Measurements from ENCODE around the gene PTGES2.
A peak's percentile ranks its signal among the peaks of the same experiment; 100 is the strongest.
"Not testable (repeated sequence)": the region's sequence is repeated elsewhere in the genome, so short reads cannot be mapped to it uniquely, and the experiment has no call there.

PTGES2 gene

DNA sequence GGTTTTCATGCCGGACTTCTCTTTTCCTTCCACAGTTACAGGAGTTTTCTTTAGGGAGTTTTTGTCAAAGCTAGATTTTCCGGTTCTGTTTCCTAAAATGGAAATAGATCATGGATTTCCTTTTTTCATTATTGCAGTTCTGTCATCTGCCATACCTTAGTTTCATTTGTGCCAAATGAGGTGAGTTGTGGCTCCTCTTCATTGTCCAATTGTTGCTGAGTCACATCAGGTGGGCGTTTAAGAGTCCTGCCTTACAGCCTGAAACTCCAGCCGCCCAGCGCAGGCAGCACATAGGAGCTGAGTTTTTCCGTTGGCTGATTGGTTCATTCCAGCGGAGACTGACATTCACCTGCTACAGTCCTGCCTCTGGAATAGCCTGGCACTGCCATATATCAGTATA is 45.4 kb downstream of the PTGES2 start:
- H3K9me3 ChIP-seq (ENCODE audit: control insufficient read depth, low read length), result no peaks in the 10 kb centered on the region
- peaks cover 9% of the 10 kb centered on the region for H3K4me1 ChIP-seq (ENCODE audit: control insufficient read depth, insufficient read depth, low read length)
- H3K27ac ChIP-seq (ENCODE audit: insufficient read depth, low read depth, low read length, poor library complexity, severe bottlenecking), result no peak overlapping the region
- H3K4me3 ChIP-seq (ENCODE audit: insufficient read depth, low read depth, low read length), result no peak overlapping the region
- no peaks in the 10 kb centered on the region for H3K36me3 ChIP-seq (ENCODE audit: control insufficient read depth, insufficient read depth, low read length)
- H3K27me3 ChIP-seq (ENCODE audit: control insufficient read depth, insufficient read depth, low read length, poor library complexity, severe bottlenecking), result no peaks in the 10 kb centered on the region
- 83 to 84% methylated on average over 7 of the region's 7 CpGs for WGBS, 2 experiments

DNA sequence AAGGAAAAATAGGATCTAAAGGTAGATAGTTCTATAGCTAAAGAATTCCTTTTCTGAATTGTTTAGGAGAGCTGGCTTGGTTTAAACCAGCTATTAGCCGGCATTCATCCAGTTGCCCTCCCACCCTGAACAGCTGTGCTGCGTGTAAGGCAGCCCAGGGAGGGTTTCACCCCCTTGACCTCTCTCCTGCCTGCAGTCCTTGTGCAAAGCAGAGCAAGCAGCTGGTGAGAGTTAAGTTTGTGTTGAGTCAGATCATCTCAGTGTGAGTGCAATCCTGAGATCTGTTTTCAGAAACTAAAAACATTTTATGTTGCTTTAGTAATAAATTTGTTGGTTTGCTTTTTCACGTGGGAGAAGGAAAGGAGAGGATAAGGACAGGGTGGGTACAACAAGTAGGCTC is 46.5 kb downstream of the PTGES2 start:
- no peaks in the 10 kb centered on the region for H3K27me3 ChIP-seq (ENCODE audit: control insufficient read depth, insufficient read depth, low read length, poor library complexity, severe bottlenecking)
- peak overlapping the region; percentile 20 for H3K27ac ChIP-seq (ENCODE audit: insufficient read depth, low read depth, low read length, poor library complexity, severe bottlenecking)
- no peak overlapping the region for H3K4me3 ChIP-seq (ENCODE audit: insufficient read depth, low read depth, low read length)
- WGBS, 2 experiments, result 39 to 41% methylated on average over 3 of the region's 3 CpGs
- H3K4me1 ChIP-seq (ENCODE audit: control insufficient read depth, insufficient read depth, low read length), result peaks cover 9% of the 10 kb centered on the region
- no peaks in the 10 kb centered on the region for H3K36me3 ChIP-seq (ENCODE audit: control insufficient read depth, insufficient read depth, low read length)
- H3K9me3 ChIP-seq (ENCODE audit: control insufficient read depth, low read length), result no peaks in the 10 kb centered on the region

DNA sequence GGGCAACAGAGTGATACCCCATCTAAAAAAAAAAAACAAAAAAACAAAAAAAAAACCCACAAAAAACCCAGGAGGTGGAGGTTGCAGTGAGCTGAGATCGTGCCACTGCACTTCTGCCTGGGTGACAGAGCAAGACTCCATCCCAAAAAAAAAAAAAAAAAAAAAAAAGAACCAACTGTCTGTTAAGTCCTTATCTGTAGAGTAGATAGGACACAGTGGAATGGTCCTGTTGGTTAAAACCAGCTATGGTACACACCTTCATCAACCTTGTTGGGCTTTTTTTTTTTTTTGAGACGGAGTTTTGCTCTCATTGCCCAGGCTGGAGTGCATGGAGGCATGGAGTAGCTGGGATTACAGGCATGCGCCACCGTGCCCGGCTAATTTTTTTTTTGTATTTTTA is 47.3 kb downstream of the PTGES2 start:
- 90 to 98% methylated on average over 3 to 5 of the region's 5 CpGs for WGBS, 2 experiments
- H3K4me1 ChIP-seq (ENCODE audit: control insufficient read depth, insufficient read depth, low read length), result peaks cover 9% of the 10 kb centered on the region
- H3K36me3 ChIP-seq (ENCODE audit: control insufficient read depth, insufficient read depth, low read length), result no peaks in the 10 kb centered on the region
- H3K27ac ChIP-seq (ENCODE audit: insufficient read depth, low read depth, low read length, poor library complexity, severe bottlenecking), result no peak overlapping the region
- no peak overlapping the region for H3K4me3 ChIP-seq (ENCODE audit: insufficient read depth, low read depth, low read length)
- H3K27me3 ChIP-seq (ENCODE audit: control insufficient read depth, insufficient read depth, low read length, poor library complexity, severe bottlenecking), result no peaks in the 10 kb centered on the region
- H3K9me3 ChIP-seq (ENCODE audit: control insufficient read depth, low read length), result no peaks in the 10 kb centered on the region

DNA sequence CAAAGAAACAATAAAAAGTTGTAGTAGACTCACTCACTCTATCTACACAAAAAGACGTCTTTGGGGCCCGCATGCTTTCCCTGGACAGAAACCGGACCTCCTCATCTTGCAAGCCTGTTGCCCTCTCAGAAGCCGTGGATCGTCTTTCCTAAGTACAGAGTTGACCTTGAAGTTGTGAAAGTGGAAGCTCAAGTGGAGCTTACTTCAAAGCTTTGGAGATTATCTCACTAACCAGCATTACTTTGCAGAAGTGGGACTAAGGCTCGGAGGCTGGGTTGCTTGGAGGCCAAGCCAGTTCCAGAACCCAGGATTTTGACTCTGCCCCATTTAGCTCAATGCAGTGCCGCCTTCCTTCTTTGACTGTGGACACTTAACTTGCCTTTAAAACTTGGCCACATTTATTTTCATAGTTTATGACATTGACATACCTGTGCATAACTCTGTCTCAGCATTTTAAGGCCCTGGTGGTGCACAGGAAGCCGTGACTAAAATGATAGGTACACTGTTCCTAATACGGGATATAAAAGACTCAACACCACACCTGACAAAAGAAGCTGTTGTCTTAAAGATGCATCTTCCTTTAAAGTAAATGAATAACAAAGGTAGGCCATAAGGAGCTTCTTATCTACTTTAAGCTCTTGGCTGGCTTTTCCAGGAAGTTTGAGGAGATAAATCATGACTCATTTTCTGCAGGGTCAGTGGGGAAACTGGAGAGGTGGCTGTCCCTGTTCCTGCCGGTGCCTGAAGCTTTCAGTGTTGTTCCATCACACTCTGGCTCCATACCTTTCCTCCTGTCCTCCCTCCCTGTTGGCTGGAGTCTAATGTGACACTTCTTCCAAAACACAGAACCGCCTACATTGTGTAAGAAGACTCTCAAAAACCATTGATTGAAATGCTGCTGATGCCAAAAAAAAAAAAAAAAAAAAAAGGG is 48.8 kb downstream of the PTGES2 start:
- no peaks in the 10 kb centered on the region for H3K27me3 ChIP-seq (ENCODE audit: control insufficient read depth, insufficient read depth, low read length, poor library complexity, severe bottlenecking)
- peaks cover 9% of the 10 kb centered on the region for H3K4me1 ChIP-seq (ENCODE audit: control insufficient read depth, insufficient read depth, low read length)
- WGBS, 2 experiments, result 91 to 95% methylated on average over 11 of the region's 11 CpGs
- no peaks in the 10 kb centered on the region for H3K36me3 ChIP-seq (ENCODE audit: control insufficient read depth, insufficient read depth, low read length)
- no peaks in the 10 kb centered on the region for H3K9me3 ChIP-seq (ENCODE audit: control insufficient read depth, low read length)
- no peak overlapping the region for H3K27ac ChIP-seq (ENCODE audit: insufficient read depth, low read depth, low read length, poor library complexity, severe bottlenecking)
- no peak overlapping the region for H3K4me3 ChIP-seq (ENCODE audit: insufficient read depth, low read depth, low read length)

DNA sequence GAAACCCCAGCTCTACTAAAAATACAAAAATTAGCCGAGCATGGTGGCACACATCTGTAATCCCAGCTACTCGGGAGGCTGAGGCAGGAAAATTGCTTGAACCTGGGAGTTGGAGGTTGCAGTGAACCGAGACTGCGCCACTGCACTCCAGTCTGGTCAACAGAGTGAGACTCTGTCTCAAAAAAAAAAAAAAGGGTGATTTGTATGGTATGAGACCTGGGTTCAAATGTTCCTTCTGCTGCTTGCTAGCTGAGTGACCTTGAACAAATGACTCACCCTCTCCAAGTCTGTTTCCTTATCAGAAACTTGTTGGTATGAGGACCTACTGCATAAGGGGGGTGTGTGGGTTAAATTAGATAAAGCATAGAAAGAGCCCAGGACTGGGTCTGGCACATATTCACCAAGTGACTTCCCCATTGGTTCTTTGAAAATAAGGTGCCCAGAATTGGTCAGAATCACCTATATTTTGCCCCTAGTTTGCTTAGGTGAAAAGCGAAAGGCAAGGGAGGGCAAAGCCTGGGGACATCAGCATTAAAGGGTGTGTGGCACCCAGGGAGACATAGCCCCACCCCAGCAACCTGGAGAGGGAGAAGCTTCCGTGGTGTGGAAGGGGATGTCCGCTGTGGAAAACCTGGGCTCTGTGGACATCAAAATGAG is 49.6 kb downstream of the PTGES2 start:
- H3K4me3 ChIP-seq (ENCODE audit: insufficient read depth, low read depth, low read length), result no peak overlapping the region
- H3K27me3 ChIP-seq (ENCODE audit: control insufficient read depth, insufficient read depth, low read length, poor library complexity, severe bottlenecking), result no peaks in the 10 kb centered on the region
- no peaks in the 10 kb centered on the region for H3K36me3 ChIP-seq (ENCODE audit: control insufficient read depth, insufficient read depth, low read length)
- H3K27ac ChIP-seq (ENCODE audit: insufficient read depth, low read depth, low read length, poor library complexity, severe bottlenecking), result no peak overlapping the region
- H3K9me3 ChIP-seq (ENCODE audit: control insufficient read depth, low read length), result no peaks in the 10 kb centered on the region
- peaks cover 9% of the 10 kb centered on the region for H3K4me1 ChIP-seq (ENCODE audit: control insufficient read depth, insufficient read depth, low read length)
- 92 to 96% methylated on average over 7 of the region's 7 CpGs for WGBS, 2 experiments

DNA sequence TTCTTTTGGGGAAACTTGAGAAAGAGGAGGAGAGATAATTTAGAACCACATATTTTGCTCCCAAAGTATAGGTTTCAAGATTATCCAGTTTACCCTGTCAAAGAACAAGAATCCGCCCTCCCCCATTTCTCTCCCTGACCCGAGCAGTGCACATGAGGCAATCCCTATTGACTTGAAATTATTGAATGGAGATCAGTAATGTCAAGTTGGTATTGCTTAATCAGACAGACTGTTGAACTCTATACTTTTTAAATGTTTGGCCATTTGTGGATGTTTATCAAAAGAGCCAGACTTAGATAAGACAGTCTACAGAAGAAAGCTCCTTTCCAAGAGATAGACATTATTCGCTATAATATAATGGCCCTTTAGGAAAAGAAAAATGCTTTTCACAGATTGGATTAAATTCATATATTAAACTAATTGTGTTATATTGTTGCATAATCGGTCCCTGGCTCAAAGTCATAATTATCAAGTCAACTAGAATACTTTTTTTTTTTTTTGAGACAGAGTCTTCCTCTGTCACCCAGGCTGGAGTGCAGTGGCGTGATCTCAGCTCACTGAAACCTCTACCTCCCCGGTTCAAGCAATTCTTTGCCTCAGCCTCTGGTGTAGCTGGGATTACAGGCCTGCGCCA is 54.2 kb downstream of the PTGES2 start:
- peaks cover 10% of the 10 kb centered on the region for H3K4me1 ChIP-seq (ENCODE audit: control insufficient read depth, insufficient read depth, low read length)
- H3K27ac ChIP-seq (ENCODE audit: insufficient read depth, low read depth, low read length, poor library complexity, severe bottlenecking), result no peak overlapping the region
- 89 to 93% methylated on average over 7 of the region's 7 CpGs for WGBS, 2 experiments
- no peaks in the 10 kb centered on the region for H3K27me3 ChIP-seq (ENCODE audit: control insufficient read depth, insufficient read depth, low read length, poor library complexity, severe bottlenecking)
- no peaks in the 10 kb centered on the region for H3K9me3 ChIP-seq (ENCODE audit: control insufficient read depth, low read length)
- H3K4me3 ChIP-seq (ENCODE audit: insufficient read depth, low read depth, low read length), result no peak overlapping the region
- H3K36me3 ChIP-seq (ENCODE audit: control insufficient read depth, insufficient read depth, low read length), result no peaks in the 10 kb centered on the region

DNA sequence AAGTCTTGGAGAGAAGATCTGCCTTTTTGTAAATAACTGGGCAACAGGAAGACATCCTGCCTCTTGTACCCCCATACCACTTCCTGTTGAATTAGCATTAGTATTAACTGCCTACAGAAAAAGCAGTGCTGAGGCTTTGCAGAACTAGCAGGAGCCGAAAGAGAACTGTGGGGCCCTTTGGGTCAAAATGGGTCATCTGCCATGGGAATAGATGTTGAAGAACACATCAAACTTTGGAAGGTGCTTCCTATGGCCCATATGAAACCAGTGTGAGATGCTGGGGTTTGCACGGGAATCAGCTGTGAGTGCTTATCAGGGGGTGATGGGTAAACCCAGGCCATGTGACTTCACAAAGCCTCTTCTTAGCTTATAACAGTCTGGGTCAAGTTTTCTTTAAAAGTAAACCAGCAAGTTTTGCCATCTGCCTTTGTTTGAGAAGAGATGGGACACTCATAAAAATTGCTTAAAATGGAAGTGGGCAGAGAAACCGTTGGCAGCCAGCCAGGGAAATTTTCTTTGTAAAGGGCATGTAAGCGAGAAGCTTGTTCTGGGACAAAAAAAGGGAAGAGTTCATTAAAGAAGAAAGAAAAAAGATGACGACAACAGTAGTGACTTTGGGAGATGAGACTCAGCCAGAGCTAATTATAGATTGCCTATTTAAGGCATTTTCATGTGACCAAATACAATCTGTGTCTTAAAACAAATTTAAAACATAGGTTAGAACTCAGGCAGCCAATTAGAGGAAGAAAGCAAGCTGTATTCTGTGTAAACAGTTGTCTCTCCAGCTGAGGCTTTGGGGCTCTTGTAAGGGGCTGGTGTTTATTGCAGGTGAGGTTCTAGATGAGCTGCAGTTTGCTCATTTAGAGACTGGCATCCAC is 55.1 kb downstream of the PTGES2 start:
- H3K4me1 ChIP-seq (ENCODE audit: control insufficient read depth, insufficient read depth, low read length), result peaks cover 10% of the 10 kb centered on the region
- H3K9me3 ChIP-seq (ENCODE audit: control insufficient read depth, low read length), result no peaks in the 10 kb centered on the region
- H3K4me3 ChIP-seq (ENCODE audit: insufficient read depth, low read depth, low read length), result no peak overlapping the region
- H3K27me3 ChIP-seq (ENCODE audit: control insufficient read depth, insufficient read depth, low read length, poor library complexity, severe bottlenecking), result no peaks in the 10 kb centered on the region
- WGBS, 2 experiments, result 64 to 70% methylated on average over 5 of the region's 5 CpGs
- no peak overlapping the region for H3K27ac ChIP-seq (ENCODE audit: insufficient read depth, low read depth, low read length, poor library complexity, severe bottlenecking)
- H3K36me3 ChIP-seq (ENCODE audit: control insufficient read depth, insufficient read depth, low read length), result no peaks in the 10 kb centered on the region

DNA sequence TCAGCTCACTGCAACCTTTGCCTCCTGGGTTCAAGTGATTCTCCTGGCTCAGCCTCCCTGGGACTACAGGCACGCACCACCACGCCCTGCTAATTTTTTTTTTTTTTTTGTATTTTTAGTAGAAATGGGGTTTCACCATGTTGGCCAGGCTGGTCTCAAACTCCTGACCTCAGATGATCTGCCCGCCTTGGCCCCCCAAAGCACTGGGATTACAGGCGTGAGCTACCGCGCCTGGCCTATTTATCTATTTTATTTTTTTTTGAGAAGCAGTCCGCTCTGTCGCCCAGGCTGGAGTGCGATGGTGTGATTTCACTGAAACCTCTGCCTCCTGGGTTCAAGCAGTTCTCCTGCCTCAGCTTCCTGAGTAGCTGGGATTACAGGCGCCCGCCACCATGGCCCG is 56.1 kb downstream of the PTGES2 start:
- 91 to 95% methylated on average over 12 of the region's 12 CpGs for WGBS, 2 experiments
- H3K27ac ChIP-seq (ENCODE audit: insufficient read depth, low read depth, low read length, poor library complexity, severe bottlenecking), result not testable (repeated sequence)

DNA sequence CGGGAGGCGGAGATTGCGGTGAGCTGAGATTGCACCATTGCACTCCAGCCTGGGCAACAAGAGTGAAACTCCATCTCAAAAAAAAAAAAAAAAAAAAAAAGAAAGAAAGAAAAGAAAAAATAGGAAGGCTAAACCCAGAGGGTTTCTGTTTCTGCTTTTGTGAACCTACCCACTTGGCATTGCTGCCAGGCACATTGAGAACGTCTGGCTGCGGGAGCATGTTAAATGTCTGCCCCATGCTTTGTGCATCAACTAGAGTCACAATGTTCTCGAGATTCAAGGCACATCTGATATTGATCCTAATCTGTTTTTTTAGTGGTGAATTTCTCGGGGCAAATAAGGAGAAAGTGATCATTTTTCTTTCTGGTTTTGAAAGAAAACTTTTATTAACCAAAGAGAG is 56.7 kb downstream of the PTGES2 start:
- Histone ChIP-seq H3K4me3 (ENCODE audit: insufficient read depth, low read depth, low read length) (no peak overlapping the region), H3K4me1 (ENCODE audit: control insufficient read depth, insufficient read depth, low read length) (peaks cover 18% of the 10 kb centered on the region)
- WGBS, 2 experiments, result 91 to 94% methylated on average over 7 of the region's 7 CpGs

More for the DNA sequence above, 56.1 kb downstream of the PTGES2 start:
- H3K4me3 ChIP-seq (ENCODE audit: insufficient read depth, low read depth, low read length); H3K36me3 ChIP-seq (ENCODE audit: control insufficient read depth, insufficient read depth, low read length); H3K27me3 ChIP-seq (ENCODE audit: control insufficient read depth, insufficient read depth, low read length, poor library complexity, severe bottlenecking); H3K9me3 ChIP-seq (ENCODE audit: control insufficient read depth, low read length): not testable (repeated sequence)
- H3K4me1 ChIP-seq (ENCODE audit: control insufficient read depth, insufficient read depth, low read length), result peaks cover 16% of the 10 kb centered on the region

More for the DNA sequence above, 56.7 kb downstream of the PTGES2 start:
- Histone ChIP-seq H3K9me3 (ENCODE audit: control insufficient read depth, low read length) (no peaks in the 10 kb centered on the region), H3K36me3 (ENCODE audit: control insufficient read depth, insufficient read depth, low read length) (no peaks in the 10 kb centered on the region), H3K27ac (ENCODE audit: insufficient read depth, low read depth, low read length, poor library complexity, severe bottlenecking) (no peak overlapping the region), H3K27me3 (ENCODE audit: control insufficient read depth, insufficient read depth, low read length, poor library complexity, severe bottlenecking) (no peaks in the 10 kb centered on the region)

All from ectodermal cell (in vitro differentiated cells).